ENCODE results near the gene LRMDA.

Gene LRMDA

DNA sequence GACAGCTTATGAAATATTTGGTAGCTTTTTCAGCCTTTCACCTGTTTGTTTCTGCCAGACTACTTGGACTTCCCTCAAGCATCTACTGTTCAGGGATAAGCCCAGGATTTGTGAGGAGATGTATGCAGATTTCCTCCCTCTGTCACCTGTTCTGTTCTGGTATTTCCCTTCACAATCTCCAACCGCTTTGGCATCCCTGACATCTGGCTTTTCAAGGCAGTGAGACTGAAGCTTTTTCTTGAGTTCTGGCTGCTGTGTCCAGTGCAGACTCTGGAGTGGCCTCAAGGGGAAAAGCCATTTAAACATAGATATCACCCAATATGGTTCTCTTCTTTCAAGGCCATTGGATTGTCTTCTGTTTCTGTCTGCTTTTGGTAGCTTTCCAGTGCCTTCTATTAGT, 369.7 kb downstream of the LRMDA start:
- no peak for DNase-seq

GRCh38 chr10:75801661-75802060, 370.2 kb downstream of the LRMDA start:
- DNase-seq = no peak

DNA sequence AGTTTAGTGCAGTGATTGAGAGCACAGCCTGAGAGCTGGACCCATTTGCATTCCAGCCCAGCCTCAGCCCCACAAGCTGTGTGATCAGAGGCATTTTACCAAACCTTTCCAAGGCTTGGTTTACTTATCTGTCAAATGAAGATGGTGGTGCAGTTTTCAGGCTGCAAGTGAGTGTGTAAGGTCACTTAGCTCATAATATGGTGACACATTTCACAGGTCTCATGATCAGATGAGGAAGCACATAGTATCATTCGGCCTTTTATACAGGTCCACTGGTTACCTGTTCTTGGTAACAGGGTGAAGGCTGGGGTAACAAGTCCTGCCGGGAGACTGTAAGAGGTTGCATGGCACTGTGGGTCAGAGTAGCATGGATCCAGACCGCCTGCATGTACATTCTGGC, 371.7 kb downstream of the LRMDA start:
- DNase-seq = no peak

DNA sequence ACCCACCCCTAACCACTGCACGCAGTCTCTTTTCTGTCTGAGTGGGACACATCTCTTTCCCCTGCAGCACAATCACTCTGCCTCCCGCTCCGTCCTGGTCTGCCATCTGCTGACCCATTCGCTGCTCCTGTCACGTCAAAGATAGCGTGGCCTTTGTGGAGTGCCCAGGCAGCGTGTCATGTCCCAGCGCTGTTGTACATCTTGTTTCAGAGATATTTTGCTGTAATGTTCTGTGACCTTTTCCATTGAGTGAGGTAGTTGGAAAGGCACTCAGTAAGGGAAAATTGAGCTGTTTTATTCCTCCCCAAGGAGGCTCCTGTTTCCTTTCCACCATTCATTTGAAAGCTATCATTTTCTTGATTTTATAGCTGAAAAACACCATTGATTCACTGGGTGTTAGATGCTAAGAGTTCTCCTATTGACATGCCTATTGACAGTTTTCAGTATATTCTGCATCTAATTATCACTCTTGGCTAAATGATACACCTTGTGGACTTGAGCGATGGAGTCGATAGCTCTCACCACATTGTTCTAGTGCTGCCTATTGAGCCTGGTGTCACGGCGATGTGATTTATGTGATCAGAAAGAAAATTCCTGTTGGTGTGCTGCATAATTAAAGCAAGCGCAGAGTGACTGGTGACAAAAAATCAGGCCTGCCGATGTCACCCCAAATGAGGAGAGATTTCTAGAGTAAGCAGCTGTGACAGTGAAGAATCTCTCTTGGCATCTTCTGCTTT, 372.6 kb downstream of the LRMDA start:
- DNase-seq = peak; percentile 34

- DNase-seq = no peak
Observed at GRCh38 chr10:75806186-75806585, 374.8 kb downstream of the LRMDA start.

DNA sequence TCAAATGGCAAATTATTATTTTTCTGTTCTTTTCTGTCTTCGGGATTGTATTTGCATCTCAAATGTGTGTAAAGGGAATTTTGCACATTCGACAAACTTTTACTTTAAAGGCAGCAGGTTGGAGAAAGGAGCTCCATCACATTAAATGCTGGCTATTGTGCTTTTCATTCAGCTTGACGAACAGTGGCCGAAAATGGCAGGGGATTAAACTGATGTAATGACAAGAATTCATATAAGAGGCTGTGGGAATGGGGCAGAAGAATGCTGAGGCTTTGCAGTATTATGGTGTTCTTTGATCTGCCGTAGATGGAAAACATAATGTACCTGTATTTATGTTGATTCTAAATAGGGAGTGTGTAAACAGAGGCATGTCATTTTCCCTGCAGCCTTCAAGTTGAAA, 376.0 kb downstream of the LRMDA start:
- peak; percentile 14 for DNase-seq

- DNase-seq = no peak
Observed at GRCh38 chr10:75809003-75809402, 377.6 kb downstream of the LRMDA start.

DNA sequence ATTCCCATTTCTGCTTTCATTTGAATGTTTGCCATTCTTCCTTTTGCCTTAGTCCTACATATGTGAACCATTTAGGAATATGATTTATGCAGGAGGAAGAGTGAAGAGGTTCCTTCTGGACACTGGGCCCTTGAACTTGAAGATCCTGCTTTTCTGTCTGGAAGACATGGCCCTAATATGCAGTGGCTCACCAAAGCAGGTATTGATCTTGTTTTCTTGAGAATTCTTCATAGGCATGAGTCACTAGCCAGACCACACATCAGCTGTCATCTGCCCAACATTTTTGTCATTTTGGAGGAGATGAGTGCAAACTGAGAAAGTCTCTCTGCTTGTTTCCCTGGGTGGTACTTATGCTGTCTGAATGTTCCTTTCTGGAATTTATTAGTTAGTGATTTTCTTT, 382.6 kb downstream of the LRMDA start:
- DNase-seq = no peak

GRCh38 chr10:75815066-75815465, 383.6 kb downstream of the LRMDA start:
- DNase-seq = no peak

GRCh38 chr10:75817198-75817597, 385.8 kb downstream of the LRMDA start:
- DNase-seq = no peak

DNA sequence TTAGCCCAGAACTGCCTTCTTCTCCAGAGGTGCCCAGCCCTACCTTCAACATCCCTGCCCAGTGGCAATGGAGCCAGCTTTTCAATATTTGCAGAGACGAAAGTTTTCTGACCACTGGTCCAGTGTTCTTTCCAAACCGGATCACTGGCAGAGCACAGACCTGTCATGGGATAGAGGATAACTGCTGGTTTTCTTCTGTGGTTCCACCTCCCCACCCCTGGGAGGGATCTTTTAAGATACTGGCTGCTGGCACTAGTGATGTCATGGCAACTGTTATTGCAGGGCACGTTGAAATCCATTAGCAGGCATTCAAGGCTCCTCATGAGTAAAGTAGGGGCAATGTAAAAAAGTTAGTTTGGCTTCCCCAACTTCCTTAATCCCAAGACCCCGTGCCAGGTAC, 387.1 kb downstream of the LRMDA start:
- no peak for DNase-seq

- DNase-seq = no peak
Observed at GRCh38 chr10:75825235-75825634, 393.8 kb downstream of the LRMDA start.

DNA sequence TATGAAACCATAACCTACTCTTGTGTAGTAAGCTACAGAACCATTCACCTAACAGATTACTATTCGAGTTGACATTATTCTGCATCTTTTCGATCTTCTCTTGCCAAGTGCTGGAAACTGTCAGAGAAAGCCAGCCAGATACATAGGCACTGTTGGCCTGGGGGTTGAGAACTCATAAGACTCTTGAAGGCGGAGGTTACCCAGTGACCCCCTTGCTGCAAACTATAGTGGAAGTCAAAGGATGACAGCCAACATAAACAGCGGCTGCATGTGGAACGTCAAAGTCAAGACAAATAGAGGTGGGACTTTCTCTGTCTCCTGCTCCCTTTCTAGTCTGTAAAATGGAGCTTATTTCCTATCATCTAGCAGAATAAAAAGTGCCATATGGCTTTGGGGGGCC, 394.2 kb downstream of the LRMDA start:
- no peak for DNase-seq

- peak; percentile 17 for DNase-seq
Observed at GRCh38 chr10:75826846-75827245, 395.4 kb downstream of the LRMDA start.

- peak; percentile 74 for DNase-seq
Observed at GRCh38 chr10:75827587-75828021, 396.2 kb downstream of the LRMDA start.

- peak; percentile 13 for DNase-seq
Observed at GRCh38 chr10:75828413-75828812, 397.0 kb downstream of the LRMDA start.

DNA sequence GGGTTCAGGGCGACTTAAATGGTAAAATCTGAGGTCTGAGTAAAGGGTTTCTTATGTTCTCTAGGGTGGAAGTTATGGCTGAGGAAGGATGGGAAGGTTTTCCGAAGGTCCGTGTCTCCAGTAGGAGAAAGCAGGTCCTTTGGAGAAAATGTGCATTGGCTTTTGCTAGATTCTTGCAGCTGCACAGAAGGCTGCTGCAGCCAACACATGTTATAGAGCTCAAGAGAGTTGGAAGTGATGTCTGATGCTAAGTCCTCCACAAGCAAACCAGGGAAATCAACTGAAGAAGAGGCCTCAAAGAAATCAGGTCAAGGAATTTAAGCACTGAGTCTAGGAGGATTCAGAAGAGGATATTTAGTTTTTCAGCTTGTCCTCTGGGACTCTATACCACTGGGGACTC, 404.6 kb downstream of the LRMDA start:
- no peak for DNase-seq

GRCh38 chr10:75838486-75838885, 407.1 kb downstream of the LRMDA start:
- no peak for DNase-seq

DNA sequence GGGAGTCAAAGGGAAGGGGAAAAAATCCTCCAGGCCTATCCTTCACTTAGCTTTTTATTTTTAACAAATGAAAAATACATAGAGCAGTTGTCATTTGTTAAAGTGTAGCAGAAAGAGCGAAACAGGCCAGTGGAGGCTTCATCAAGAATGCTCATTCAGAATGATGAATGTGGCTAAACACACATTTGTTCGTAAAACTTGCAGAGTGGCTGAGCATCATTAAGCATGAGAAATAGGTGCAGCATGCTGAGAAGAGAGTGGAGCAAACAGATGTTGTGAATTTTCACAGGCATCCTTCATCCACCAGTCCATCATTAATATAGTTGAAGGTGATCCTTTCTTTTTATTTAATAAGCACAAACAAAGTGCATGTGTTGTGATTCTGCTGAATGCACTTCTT, 407.6 kb downstream of the LRMDA start:
- no peak for DNase-seq

GRCh38 chr10:75841266-75841665, 409.8 kb downstream of the LRMDA start:
- no peak for DNase-seq

- no peak for DNase-seq
Observed at GRCh38 chr10:75845176-75845947, 413.9 kb downstream of the LRMDA start.

- no peak for DNase-seq
Observed at GRCh38 chr10:75847477-75847876, 416.1 kb downstream of the LRMDA start.

- DNase-seq = no peak
Observed at GRCh38 chr10:75851580-75852345, 420.3 kb downstream of the LRMDA start.

Measured in eye (tissue), 1 donor.